GM19193 (cell line): ENCODE results near the gene MEN1.

Source experiments
- POLR2A ChIP-seq: IDR thresholded peaks from 4 replicates; pipeline ENCODE4 v1.6.1; 2011; ENCODE audit not compliant: insufficient read depth, insufficient read length; ENCODE audit errors: extremely low read depth

MEN1 gene

GRCh38 chr11:64826578-64827450 is 16.5 kb upstream of the MEN1 start:
- TF ChIP-seq POLR2A, result no peak

- no peak for TF ChIP-seq POLR2A
Measured at GRCh38 chr11:64826062-64826461, 15.7 kb upstream of the MEN1 start.

GRCh38 chr11:64823568-64824119 is 13.3 kb upstream of the MEN1 start:
- no peak for TF ChIP-seq POLR2A

- no peak for TF ChIP-seq POLR2A
Measured at GRCh38 chr11:64817476-64817875, 7.1 kb upstream of the MEN1 start.

- TF ChIP-seq POLR2A, result no peak
Measured at GRCh38 chr11:64814712-64815187, 4.4 kb upstream of the MEN1 start.

- no peak for TF ChIP-seq POLR2A
Measured at GRCh38 chr11:64813826-64814225, 3.5 kb upstream of the MEN1 start.

- no peak for TF ChIP-seq POLR2A
Measured at GRCh38 chr11:64810891-64811272, 531 bp upstream of the MEN1 start.

GRCh38 chr11:64809781-64810241 is 540 bp downstream of the MEN1 start:
- no peak for TF ChIP-seq POLR2A

GRCh38 chr11:64805481-64805880 is 4.9 kb downstream of the MEN1 start:
- TF ChIP-seq POLR2A, result no peak

GRCh38 chr11:64804346-64805210 is 5.8 kb downstream of the MEN1 start:
- no peak for TF ChIP-seq POLR2A

GRCh38 chr11:64803846-64804345 is 6.5 kb downstream of the MEN1 start:
- no peak for TF ChIP-seq POLR2A

- peak; percentile 63 for TF ChIP-seq POLR2A
Measured at GRCh38 chr11:64803158-64803845, 7.0 kb downstream of the MEN1 start, which contains the start of gene MAP4K2. MAP4K2 (minus strand) TSS chr11:64803214; CDS start chr11:64803149, 65 bp downstream.

GRCh38 chr11:64802370-64803157 is 7.8 kb downstream of the MEN1 start:
- TF ChIP-seq POLR2A, result no peak

GRCh38 chr11:64801561-64802369 is 8.6 kb downstream of the MEN1 start:
- TF ChIP-seq POLR2A, result no peak

- TF ChIP-seq POLR2A, result no peak
Measured at GRCh38 chr11:64801158-64801464, 9.2 kb downstream of the MEN1 start.
